ENCODE data around the gene ALG1. TPM values are rescaled to one million over a fixed set of nuclear protein-coding genes. Genes with fewer than 3 reads are reported as not detected.

The ALG1 gene
- total and polyA plus RNA-seq, 2 of the 13 experiments (the other 11 are each of a cell fraction or from before 2014, with no cell fraction given): 43.3 to 75.6 TPM

GRCh38 chr16:5065813-5066212 lies 5.8 kb upstream of the ALG1 start, which contains the start of gene C16orf89 (continued):
- TF ChIP-seq TRAFD1 (CRISPR knock-in tag; IDR thresholded peaks at IDR 0.05; ENCODE audit: borderline replicate concordance) (no peak), TAF1 (CRISPR knock-in tag; IDR thresholded peaks at IDR 0.05) (0 out of 2 replicates have a peak, but pooled peaks have one; percentile 12), ZNF547 (CRISPR knock-in tag; IDR thresholded peaks at IDR 0.05) (no peak)

GRCh38 chr16:5066511-5066910 lies 5.1 kb upstream of the ALG1 start:
- no TSS peak for BruUV-seq (replicated peaks)
- ATAC-seq (no peak), FAIRE-seq (no peak), DNase-seq (ENCODE audit: low spot score) (no peak)
- no peak for TF ChIP-seq ZNF747 (CRISPR knock-in tag; IDR thresholded peaks at IDR 0.05; ENCODE audit: borderline replicate concordance)
- TF ChIP-seq GMEB1 (CRISPR knock-in tag; IDR thresholded peaks at IDR 0.05; ENCODE audit: borderline replicate concordance): peak; percentile 8; the same call in 1 of the 2 replicates
- TF ChIP-seq RFXAP (CRISPR knock-in tag; IDR thresholded peaks at IDR 0.05; ENCODE audit: borderline replicate concordance): 0 out of 2 replicates have a peak, but pooled peaks have one; percentile 15
- peaks cover 28% of the 10 kb centered on the region for H3K4me1 ChIP-seq (ENCODE audit: insufficient read depth, low read length)
- WGBS (ENCODE audit: low lambda C conversion rate): 47% methylated on average over 6 of the region's 6 CpGs
- no peaks in the 10 kb centered on the region for H4K20me1 ChIP-seq (ENCODE audit: insufficient read depth, low read length)
- in situ Hi-C loops (cut with HindIII; ENCODE audit: extremely low pct_ligation_motif_present, low pct_unique_long_range_greater_than_20kb) (no loop called here), intact Hi-C loops (cut with micrococcal nuclease; ENCODE audit: unreplicated experiment) (no loop called here)
- H3K9ac ChIP-seq (ENCODE audit: insufficient read depth, low read depth, low read length): no peak overlapping the region
- no peak overlapping the region for H2AFZ ChIP-seq (ENCODE audit: low read length)
- H3K27me3 ChIP-seq (ENCODE audit: control insufficient read depth in 1 of 2, insufficient read depth in 2 of 2, low read length in 2 of 2): peaks cover 0 to 21% of the 10 kb centered on the region in 2 experiments; a peak in 2 of 5 replicates
- no peak overlapping the region for H3K4me3 ChIP-seq (replicated peaks in 1 of 3; ENCODE audit: insufficient read depth in 1 of 3, low read depth in 2 of 3, low read length in 3 of 3)
- CTCF ChIA-PET (ENCODE audit: low intra/inter-chr PET ratio, low total read pairs): no interaction called here
- peak overlapping the region; percentile 76; the same call in 1 of the 2 replicates for H3K4me2 ChIP-seq (ENCODE audit: low read depth, low read length)
- POLR2A ChIA-PET: no interaction called here
- no peaks in the 10 kb centered on the region for H3K36me3 ChIP-seq (replicated peaks in 1 of 2; ENCODE audit: control insufficient read depth in 1 of 2, insufficient read depth in 2 of 2, low read length in 2 of 2)
- H3K9me3 ChIP-seq (ENCODE audit: low read length): no peaks in the 10 kb centered on the region
- no peak overlapping the region for H3K27ac ChIP-seq (ENCODE audit: extremely low read length, insufficient read depth, low read length)
- no peaks in the 10 kb centered on the region for H3K79me2 ChIP-seq (ENCODE audit: insufficient read depth, low read length)
